Neural cell (in vitro differentiated cells): ENCODE results near the gene VPS13D. TPM values are rescaled to one million over a fixed set of nuclear protein-coding genes. Genes with fewer than 3 reads are reported as not detected.

Experiments used
- H2AFZ ChIP-seq: fragments of 200-600, 300-800 bp; sonication (generic), shearing (Covaris generic); 2 replicates; pipeline ENCODE4 v1.6.0; 2014; ENCODE audit warnings: low read depth, mild to moderate bottlenecking, antibody characterized with exemption, low read length, moderate library complexity
- H3F3A ChIP-seq: fragments of 200-600 bp; shearing (Covaris generic); 2 replicates; pipeline ENCODE4 v1.6.1; 2016; ENCODE audit warnings: mild to moderate bottlenecking, moderate library complexity, mixed read lengths, antibody characterized with exemption, low read length; ENCODE audit not compliant: insufficient read depth, poor library complexity, severe bottlenecking
- H3K27ac ChIP-seq: fragments of 200-600, 300-800 bp; sonication (generic), shearing (Covaris generic); 2 replicates; pipeline ENCODE4 v1.5.1; 2014; ENCODE audit warnings: mild to moderate bottlenecking, low read length, moderate library complexity
- H3K27me3 ChIP-seq: fragments of 300-800, 200-600 bp; sonication (generic), shearing (Covaris generic); 2 replicates; pipeline ENCODE4 v1.6.0; 2014; ENCODE audit warnings: mild to moderate bottlenecking, low read depth, low read length, moderate library complexity; ENCODE audit not compliant: insufficient read depth
- H3K36me3 ChIP-seq: fragments of 300-800, 200-600 bp; sonication (generic), shearing (Covaris generic); 2 replicates; pipeline ENCODE4 v1.5.1; 2014; ENCODE audit warnings: mild to moderate bottlenecking, antibody characterized with exemption, low read length, moderate library complexity; ENCODE audit not compliant: insufficient read depth
- H3K4me2 ChIP-seq: fragments of 300-800, 200-600 bp; sonication (generic), shearing (Covaris generic); 2 replicates; pipeline ENCODE4 v1.6.0; 2014; ENCODE audit warnings: mild to moderate bottlenecking, low read length
- H3K4me3 ChIP-seq: fragments of 300-800, 200-600 bp; sonication (generic), shearing (Covaris generic); 2 replicates; pipeline ENCODE4 v1.5.1; 2014; ENCODE audit warnings: mild to moderate bottlenecking, low read length, moderate library complexity
- H3K79me2 ChIP-seq: fragments of 200-600 bp; shearing (Covaris generic); replicated peaks from 2 replicates; pipeline ENCODE4 v1.6.0; 2014; ENCODE audit warnings: mild to moderate bottlenecking, low read length, moderate library complexity; ENCODE audit not compliant: insufficient read depth
- H3K9ac ChIP-seq: fragments of 300-800, 200-600 bp; sonication (generic), shearing (Covaris generic); 2 replicates; pipeline ENCODE4 v1.6.1; 2016; ENCODE audit warnings: mild to moderate bottlenecking, low read length, mixed read lengths
- H3K9me2 ChIP-seq: fragments of 200-600 bp; shearing (Covaris generic); 2 replicates; pipeline ENCODE4 v1.6.1; 2016; ENCODE audit warnings: mild to moderate bottlenecking, low read length, mixed read lengths; ENCODE audit not compliant: insufficient read depth
- H3K9me3 ChIP-seq: fragments of 200-600, 300-800 bp; sonication (generic), shearing (Covaris generic); 2 replicates; pipeline ENCODE4 v1.6.1; 2016; ENCODE audit warnings: mild to moderate bottlenecking, mixed run types, low read length, moderate library complexity, mixed read lengths
- H4K20me1 ChIP-seq: fragments of 200-600 bp; shearing (Covaris generic); 2 replicates; pipeline ENCODE4 v1.6.1; 2016; ENCODE audit warnings: mild to moderate bottlenecking, mixed run types; ENCODE audit not compliant: insufficient read depth
- CTCF ChIP-seq: fragments of 450-650 bp; IDR thresholded peaks from 2 replicates; pipeline ENCODE4 v1.5.1; 2014; ENCODE audit warnings: antibody characterized with exemption, mild to moderate bottlenecking, moderate library complexity; ENCODE audit not compliant: poor library complexity, severe bottlenecking
- EP300 ChIP-seq: fragments of 450-650 bp; conservative IDR thresholded peaks from 2 replicates; pipeline ENCODE4 v1.6.1; 2014; ENCODE audit warnings: antibody characterized with exemption, mild to moderate bottlenecking, moderate library complexity; ENCODE audit not compliant: poor library complexity, severe bottlenecking
- EZH2 ChIP-seq: fragments of 200-600, 300-800 bp; shearing (Covaris generic), sonication (generic); IDR thresholded peaks from 2 replicates; pipeline ENCODE4 v1.6.1; 2014; ENCODE audit warnings: antibody characterized with exemption, low read length, borderline replicate concordance, mild to moderate bottlenecking; ENCODE audit not compliant: insufficient read depth, poor library complexity, severe bottlenecking
- MXI1 ChIP-seq: fragments of 450-650 bp; conservative IDR thresholded peaks from 2 replicates; pipeline ENCODE4 v1.6.1; 2014; ENCODE audit warnings: antibody characterized with exemption, mild to moderate bottlenecking; ENCODE audit not compliant: poor library complexity, severe bottlenecking
- POLR2AphosphoS5 ChIP-seq: IDR thresholded peaks from 2 replicates; pipeline ENCODE4 v1.6.1; 2012
- RAD21 ChIP-seq: fragments of 450-650 bp; conservative IDR thresholded peaks from 2 replicates; pipeline ENCODE4 v1.6.1; 2014; ENCODE audit warnings: antibody characterized with exemption, mild to moderate bottlenecking, moderate library complexity
- REST ChIP-seq: IDR thresholded peaks from 2 replicates; pipeline ENCODE4 v1.6.1; 2012; ENCODE audit warnings: borderline replicate concordance
- SMC3 ChIP-seq: fragments of 450-650 bp; conservative IDR thresholded peaks from 2 replicates; pipeline ENCODE4 v1.6.1; 2014; ENCODE audit warnings: antibody characterized with exemption, mild to moderate bottlenecking, moderate library complexity; ENCODE audit not compliant: poor library complexity
- TAF1 ChIP-seq: IDR thresholded peaks from 2 replicates; pipeline ENCODE4 v1.6.1; 2012; ENCODE audit warnings: low read depth
- polyA plus RNA-seq: library from polyadenylated mRNA; depleted of rRNA; stranded (reverse); fragments of >200 nt; gene quantifications from 2 replicates; pipeline ENCODE4 v1.2.3, GENCODE V29; 2014

Gene VPS13D
- polyA plus RNA-seq, 1 donor from 2014 or later = 24.5 TPM

- no peak overlapping the region for H2AFZ ChIP-seq
- H3K27me3 ChIP-seq = no peaks in the 10 kb centered on the region
- H3K36me3 ChIP-seq = no peaks in the 10 kb centered on the region
- H3K9me2 ChIP-seq = no peaks in the 10 kb centered on the region
- no peaks in the 10 kb centered on the region for H3K9me3 ChIP-seq
- no peaks in the 10 kb centered on the region for H3F3A ChIP-seq
- H3K4me2 ChIP-seq = no peak overlapping the region
- H3K79me2 ChIP-seq = no peaks in the 10 kb centered on the region
- no peak overlapping the region for H3K27ac ChIP-seq
- no peak overlapping the region for H3K4me3 ChIP-seq
- no peaks in the 10 kb centered on the region for H4K20me1 ChIP-seq
- TF ChIP-seq TAF1 (no peak), EZH2 (no peak), EP300 (no peak), MXI1 (no peak), SMC3 (no peak), CTCF (no peak), RAD21 (no peak), REST (no peak), POLR2AphosphoS5 (no peak)
- H3K9ac ChIP-seq = no peak overlapping the region
Measured at GRCh38 chr1:12541274-12542137, 311.7 kb downstream of the VPS13D start.

- Histone ChIP-seq H3K4me3 (no peak overlapping the region), H3K36me3 (no peaks in the 10 kb centered on the region), H4K20me1 (no peaks in the 10 kb centered on the region), H3K9me3 (no peaks in the 10 kb centered on the region), H3K9ac (no peak overlapping the region), H3K27me3 (no peaks in the 10 kb centered on the region), H3K9me2 (no peaks in the 10 kb centered on the region), H3K27ac (no peak overlapping the region), H3K4me2 (no peak overlapping the region), H3K79me2 (no peaks in the 10 kb centered on the region), H3F3A (no peaks in the 10 kb centered on the region), H2AFZ (no peak overlapping the region)
- TF ChIP-seq CTCF = no peak
- TF ChIP-seq REST = no peak
- TF ChIP-seq EZH2 = no peak
- TF ChIP-seq POLR2AphosphoS5 = no peak
- no peak for TF ChIP-seq TAF1
- TF ChIP-seq RAD21 = no peak
Measured at GRCh38 chr1:12542138-12542465, 312.3 kb downstream of the VPS13D start.
